ENCODE measurements around the gene DDX41. TPM values are rescaled to one million over a fixed set of nuclear protein-coding genes. Genes with fewer than 3 reads are reported as not detected.

Gene DDX41
- total RNA-seq, 1 donor from 2014 or later: 84.8 TPM

DNA sequence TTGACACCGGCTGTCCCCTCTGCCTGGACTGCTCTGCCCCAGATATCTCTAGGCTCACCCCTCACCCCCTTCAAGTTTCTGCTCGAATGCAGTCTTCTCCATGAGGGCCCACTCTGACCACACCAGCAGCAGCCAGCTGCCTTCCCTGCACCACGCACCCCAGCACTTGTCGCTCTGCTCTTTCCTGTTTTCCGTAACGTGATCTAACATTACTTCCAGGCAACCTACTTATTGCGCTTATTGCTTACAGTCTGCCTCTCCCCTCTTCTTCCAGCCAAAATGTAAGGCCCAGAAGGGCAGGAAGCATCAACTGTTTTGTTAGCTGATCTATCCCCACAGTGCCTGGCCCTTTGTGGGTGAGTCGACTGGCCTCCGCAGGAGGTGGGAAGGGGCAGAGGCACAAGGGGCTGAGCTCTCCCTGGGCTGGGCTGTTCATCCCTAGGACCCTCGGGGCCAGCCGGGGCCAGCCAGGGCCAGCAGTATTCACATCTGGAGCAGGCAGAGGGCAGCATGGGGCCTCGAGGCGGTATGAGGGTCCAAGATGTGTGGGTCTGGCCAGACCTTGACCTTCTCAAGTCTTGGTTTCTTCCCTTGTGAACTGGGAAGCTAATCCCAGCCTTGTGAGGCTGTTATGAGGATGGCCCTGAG, 31.7 kb downstream of the DDX41 start:
- no peak for DNase-seq (ENCODE audit: low spot score)

DNA sequence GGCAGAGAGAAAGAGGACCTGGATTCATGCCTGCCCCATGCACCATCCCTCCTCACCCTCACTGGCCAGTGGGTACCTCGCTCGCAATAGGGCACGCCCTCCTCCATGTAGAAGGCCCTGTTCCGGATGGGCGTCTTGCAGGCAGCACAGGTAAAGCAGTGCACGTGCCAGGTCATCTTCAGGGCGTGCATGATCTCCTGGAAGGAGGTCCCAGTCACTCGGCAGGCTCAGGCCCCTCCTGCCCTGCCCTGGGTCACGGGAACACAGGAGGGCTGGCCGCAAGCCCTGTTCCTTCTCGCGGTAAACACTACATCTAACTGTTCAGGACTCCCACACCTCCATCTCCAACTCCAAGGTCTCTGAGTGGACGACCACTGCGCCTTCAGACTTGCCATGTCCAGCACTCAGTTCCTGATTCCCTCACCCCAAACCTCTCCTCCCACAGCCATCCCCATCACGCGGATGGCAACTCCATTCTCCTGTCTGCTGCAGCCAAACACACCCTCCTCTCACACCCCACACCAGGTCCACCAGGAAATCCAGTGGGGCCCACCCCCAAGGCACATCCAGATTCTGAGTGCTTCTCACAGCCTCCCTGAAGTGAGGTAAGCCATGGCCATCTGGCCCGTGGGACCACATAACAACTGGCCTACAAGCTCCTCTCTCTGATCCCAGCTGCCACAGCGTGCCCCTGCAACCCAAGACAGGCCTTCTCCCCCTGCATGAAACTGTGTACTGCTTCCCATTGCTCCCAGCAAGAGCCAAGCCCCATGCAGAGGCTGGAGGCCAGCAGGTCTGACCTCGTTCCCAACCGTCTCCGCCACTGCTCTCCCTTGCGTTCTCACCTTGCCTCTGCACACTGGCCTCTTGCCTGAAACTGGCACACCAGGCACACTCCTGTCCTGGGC, 32.5 kb downstream of the DDX41 start:
- no peak for DNase-seq (ENCODE audit: low spot score)

GRCh38 chr5:177483042-177483441, 33.7 kb downstream of the DDX41 start:
- no peak for DNase-seq (ENCODE audit: low spot score)

DNA sequence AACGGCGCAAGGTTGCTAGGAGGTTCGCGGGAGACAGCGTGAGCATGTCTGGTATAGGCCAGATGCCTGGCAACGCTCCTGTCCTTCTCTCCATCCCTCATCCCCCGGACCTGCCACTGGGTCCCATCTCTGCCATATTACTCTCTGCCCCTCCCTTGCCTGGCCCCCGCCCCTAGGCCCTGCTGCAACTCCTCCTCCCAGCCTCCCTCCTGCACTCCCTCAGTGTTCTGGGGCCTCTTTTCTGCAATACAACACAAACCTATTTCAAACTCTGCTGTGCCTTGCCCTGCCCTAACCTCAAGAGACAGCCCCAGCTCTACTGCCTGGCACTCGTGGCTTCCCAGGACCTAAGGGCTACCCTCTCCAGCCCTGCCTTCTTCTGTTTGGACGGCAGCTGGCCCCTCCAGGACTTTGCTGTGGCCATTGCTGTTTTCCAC, 34.4 kb downstream of the DDX41 start:
- no peak for DNase-seq (ENCODE audit: low spot score)

DNA sequence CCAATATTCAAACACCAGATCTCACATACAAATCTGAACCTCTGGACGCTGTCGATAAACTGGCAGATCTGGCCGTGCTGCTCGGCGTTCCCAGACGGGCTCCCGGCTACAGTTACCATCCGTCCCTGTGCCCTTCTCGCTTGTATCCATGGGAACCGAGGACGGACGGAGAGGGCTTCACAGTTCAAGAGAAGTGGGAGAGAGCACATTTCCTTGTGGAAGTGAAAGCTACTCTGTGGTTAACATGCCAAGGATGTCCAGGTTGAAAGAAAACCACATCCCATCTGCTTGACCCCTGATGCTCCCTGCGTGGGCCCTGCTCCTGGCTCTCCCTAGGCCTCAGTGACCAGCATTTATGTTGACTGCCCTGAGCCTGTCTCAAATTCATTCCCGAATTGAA, 37.0 kb downstream of the DDX41 start:
- DNase-seq (ENCODE audit: low spot score): no peak

GRCh38 chr5:177478711-177479646, 37.8 kb downstream of the DDX41 start:
- DNase-seq (ENCODE audit: low spot score): peak; percentile 71

DNA sequence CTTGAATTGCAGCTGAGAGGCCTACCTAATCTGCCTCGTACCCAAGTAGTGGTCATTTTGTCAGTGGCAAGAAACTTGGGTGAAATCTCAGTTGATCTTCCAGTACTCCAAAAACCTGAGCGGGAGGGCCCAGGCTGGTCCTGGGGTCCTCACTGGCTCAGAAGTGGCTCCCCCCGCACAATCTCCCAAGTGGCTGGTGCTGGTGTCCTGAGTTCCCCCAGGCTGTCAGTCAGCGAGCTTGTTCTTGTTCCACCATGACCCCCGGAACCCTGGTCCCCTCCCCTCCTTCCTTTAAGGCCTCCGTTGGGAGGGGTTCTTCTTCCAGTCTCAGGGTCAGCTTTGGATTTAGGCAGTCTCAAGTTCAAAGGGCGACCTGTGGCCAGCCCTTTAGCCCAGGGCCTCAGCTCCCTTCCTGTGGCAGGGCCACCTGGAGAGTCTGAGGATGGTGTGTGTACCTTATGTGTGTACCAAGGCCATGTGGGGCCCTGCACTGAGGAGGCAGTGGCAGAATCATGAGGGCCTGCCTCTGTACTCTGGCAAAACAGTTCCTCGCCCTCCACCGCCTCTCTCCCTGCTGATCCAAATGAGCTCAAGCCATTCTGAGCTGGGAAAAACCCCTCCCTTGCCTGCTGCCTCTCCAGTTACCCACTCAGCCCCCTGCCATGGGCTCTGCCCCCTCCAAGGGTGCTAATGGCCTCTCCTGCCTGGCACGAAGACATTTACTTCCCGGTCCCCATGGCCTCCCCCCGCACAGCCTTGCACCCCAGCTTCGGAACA, 38.9 kb downstream of the DDX41 start:
- DNase-seq (ENCODE audit: low spot score): no peak

DNA sequence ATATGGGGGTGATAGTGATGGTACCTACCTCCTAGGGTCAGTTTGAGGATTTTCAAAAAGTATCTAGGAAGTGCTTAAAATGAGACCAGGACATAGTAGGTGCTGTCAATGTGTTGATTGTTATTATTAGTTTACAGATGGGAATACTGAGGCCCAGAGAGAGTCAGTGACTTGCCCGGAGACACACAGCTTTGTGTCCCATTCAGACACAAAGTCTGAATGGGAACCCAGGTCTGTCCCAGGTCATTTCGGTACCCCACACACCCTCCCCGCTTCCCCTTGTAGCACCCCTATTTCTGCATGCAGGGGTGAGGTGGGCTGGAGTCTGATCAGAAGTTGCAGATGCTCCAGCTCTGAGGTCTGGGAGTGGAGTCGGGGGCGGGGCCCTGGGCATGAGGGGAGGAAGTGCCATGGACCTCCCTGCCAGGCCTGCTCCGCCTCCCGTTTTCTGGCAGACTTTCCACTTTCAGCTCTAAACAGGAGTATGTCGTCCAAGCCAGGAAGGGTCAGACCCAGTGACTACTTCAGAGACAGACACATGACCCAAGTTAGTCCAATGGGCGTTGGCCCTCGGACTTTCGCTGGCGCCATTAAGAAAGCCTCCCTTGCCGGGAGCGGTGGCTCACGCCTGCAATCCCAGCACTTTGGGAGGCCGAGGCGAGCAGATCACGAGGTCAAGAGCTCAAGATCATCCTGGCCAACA, 40.1 kb downstream of the DDX41 start:
- DNase-seq (ENCODE audit: low spot score): no peak

GRCh38 chr5:177475563-177476427, 41.0 kb downstream of the DDX41 start:
- DNase-seq (ENCODE audit: low spot score): no peak

DNA sequence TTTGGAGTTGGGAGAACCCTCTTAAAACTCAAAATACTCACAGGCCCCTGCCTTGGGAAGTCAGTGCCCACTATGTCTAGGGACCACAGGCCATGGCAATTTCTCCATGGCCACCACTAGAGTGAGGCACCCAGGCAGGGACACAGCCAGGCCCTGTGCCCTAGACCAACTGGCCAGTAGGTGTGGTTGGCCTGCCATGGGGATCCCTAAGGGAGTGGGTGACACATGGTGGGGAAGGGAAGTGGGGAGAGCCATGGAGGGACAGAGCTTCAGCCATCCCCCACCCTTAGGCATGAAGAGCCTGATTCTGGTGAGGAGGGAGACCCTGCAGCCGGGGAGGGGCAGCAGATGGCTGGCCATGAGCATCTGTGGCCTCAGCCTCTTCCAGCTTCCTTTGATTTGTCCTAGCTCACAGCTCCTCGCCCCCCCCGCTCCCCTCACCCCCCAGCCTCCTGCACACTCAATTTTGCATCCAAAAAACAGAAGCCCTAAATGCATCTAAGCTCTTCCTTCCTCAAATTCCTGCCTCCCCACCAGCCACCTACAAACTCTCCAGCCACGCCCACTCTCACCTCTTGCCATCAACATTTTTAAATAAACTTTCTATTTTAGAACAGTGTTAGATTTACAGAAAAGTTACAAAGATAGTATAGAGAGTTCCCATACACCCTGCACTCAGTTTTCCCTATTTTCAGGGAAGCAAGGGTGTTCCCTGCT, 41.8 kb downstream of the DDX41 start:
- DNase-seq (ENCODE audit: low spot score): no peak

DNA sequence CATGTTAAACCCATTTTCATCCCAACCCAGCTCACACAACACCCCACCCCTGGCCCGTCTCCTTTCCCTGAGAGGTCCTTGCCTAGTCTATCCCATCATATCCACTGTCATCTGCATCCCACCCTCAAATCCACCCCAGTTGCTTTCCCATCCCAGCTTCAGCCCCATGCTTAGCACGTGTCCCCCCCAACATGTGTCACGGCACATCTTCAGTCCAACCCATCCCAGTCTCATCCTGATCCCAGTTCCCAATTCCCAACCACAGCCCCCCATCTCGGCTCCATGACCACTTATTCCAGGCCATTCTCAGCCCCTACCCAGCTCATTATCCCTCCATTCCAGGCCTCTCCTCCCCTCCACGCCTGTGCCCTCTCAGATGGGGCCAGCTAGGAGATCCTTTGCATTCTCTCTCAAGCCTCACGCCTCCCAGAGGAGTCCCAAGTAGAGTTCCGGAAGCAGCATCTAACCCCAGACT, 42.7 kb downstream of the DDX41 start:
- DNase-seq (ENCODE audit: low spot score): no peak

DNA sequence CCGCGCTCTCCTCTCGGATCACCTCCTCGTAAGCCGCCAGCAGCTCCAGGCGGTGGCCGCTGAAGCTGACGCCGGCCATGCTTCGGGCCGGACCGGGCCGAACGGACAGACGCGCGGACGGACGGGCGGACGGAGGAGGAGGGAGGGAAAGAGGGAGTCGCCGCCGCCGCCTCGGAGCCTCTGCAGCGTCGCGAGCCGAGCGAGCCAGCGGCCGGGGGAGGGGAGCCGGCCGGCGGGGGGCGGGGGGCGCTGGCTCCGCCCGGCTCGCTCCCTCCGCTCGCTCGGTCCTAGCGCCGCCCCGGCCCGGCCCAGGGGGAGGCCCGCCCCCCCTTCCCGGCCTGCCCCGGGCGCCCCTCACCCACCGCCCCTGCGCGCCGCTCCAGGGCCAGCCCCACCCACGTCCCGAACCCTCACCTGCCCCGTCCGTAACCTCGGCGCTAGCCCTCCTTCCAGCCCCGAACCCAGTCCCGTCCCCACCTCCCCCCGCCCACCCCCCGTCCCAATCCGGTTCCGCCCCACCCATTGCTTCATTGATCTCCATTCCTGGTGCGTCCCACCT, 43.2 kb downstream of the DDX41 start, which contains the start of gene DBN1:
Gene DBN1, minus strand, starts transcription at position 192 of the 559 bp plus-strand sequence. Its CDS starts 113 bp downstream, at position 79.
- no peak for DNase-seq (ENCODE audit: low spot score)

DNA sequence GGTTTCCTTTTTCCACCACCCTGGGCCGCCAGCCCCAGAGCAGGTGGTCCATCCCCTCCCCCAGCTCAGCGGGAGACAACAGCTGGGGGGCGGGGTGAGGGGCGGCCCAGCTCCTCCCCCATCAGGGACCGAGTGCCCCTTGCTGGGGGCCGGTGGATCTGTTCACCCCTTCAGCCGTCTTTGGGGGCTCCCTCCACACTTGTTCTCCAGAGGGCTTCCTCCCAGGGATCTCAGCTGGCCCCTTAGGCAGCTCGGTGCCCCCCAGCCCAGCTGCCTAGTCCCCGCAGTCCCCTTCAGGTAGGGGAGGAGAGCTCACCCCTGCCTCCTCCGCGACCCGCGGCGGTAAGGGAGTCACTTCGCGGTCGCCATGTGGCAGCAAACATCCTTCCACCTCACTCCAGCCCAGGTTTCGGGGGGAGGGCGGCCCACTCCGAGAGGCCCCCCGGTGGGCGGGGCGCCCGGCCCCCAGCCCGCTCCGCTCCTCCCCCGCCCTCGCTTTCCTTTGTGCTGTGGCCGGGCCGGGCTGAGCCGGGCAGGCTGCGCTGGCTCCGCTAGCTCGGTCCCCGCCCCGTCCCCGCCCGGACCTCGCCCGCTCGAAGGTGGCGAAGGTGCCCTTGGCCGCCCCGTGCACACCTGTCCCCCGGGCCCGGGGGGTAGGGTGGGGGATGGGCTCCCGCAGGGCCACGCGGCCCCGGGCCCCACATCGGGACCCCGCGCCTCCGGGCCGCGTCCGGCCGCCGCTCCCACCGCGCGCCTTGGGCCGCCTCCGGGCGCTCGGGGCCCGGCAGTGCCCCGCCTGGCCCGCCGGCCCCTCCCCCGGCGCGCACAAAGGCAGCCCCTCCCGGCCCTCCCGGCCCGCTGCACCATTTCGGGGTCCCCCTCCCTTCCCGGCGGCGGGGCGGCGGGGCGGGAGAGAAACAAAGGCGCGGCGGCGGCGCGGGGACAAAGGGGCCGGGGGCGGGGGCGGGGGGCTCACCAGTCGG, 44.0 kb downstream of the DDX41 start:
- DNase-seq (ENCODE audit: low spot score): no peak

- no peak for DNase-seq (ENCODE audit: low spot score)
Observed at GRCh38 chr5:177471610-177472356, 45.0 kb downstream of the DDX41 start.

DNA sequence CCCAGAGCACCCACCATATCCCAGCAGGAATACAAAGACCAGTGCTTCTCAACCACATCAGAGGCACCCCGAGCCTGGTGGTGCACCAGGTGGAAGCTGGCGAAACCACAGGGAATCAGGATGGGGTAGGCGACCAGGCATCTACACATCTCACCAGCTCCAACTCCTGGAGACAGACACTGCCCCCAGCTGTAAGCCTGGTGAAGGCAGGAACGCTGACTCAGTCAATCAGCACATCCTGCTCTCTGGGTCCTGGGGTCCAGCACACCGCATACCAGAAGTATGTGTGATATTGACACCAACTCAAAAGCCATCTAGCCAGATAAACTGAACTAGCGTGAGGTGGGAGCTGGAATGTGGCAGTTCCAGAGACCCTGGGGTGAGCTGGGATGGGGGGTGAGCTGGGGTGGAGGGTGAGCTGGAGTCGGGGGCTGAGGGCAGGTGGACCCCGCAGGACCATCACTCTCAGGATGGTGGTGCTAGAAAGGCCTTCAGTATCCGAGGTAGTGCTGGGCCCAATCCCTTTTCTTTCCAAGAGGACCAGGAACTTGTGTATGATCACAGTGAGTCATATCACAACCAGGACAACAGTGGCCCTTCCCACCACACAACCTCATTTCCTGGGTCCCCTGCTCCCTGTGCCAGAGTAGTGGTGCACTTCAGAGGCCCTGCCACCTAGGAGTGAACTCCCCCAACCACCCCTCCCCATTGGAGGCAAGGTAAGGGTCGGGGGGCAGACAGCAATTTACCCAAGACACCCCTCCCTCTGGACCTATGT, 45.8 kb downstream of the DDX41 start:
- no peak for DNase-seq (ENCODE audit: low spot score)

Measured in mucosa of gallbladder (tissue), 1 donor.